Cardiac septum (tissue), 1 donor: Measurements from ENCODE around the gene PYM1. TPM values are rescaled to one million over a fixed set of nuclear protein-coding genes. Genes with fewer than 3 reads are reported as not detected.

Source experiments
- DNase-seq: peaks from one replicate; pipeline ENCODE4 v3.0.0-alpha.2; 2020; ENCODE audit warnings: low spot score
- intact Hi-C: fragments of 100-400 bp; cut with DNase I; formaldehyde crosslinking; loops from one replicate; pipeline ENCODE4 v1.14.0; 2022
- long read RNA-seq: library from polyadenylated mRNA; unstranded; transcript quantifications from one replicate; pipeline ENCODE4 v2.0.0, GENCODE V29; 2021
- total RNA-seq: library from RNA; stranded (reverse); fragmentation: NEBNext Ultra II Directional; extraction: Animal tissue kit (Norgen Biotek cat#: 25700); gene quantifications from one replicate; pipeline ENCODE4 v1.2.1, GENCODE V29; 2021
- donor health status: DM: no; HTN: no; CAD: no.

PYM1 gene
- 13.5 TPM for total RNA-seq
- long read RNA-seq, transcript PYM1-203 (3 exons, 1,226 nt): major isoform, 8 of 12 reads
- long read RNA-seq, partial matches to known transcripts: 0 of 12 reads
- long read RNA-seq, other reads (novel, unspliced or antisense): 0 of 12 reads

DNA sequence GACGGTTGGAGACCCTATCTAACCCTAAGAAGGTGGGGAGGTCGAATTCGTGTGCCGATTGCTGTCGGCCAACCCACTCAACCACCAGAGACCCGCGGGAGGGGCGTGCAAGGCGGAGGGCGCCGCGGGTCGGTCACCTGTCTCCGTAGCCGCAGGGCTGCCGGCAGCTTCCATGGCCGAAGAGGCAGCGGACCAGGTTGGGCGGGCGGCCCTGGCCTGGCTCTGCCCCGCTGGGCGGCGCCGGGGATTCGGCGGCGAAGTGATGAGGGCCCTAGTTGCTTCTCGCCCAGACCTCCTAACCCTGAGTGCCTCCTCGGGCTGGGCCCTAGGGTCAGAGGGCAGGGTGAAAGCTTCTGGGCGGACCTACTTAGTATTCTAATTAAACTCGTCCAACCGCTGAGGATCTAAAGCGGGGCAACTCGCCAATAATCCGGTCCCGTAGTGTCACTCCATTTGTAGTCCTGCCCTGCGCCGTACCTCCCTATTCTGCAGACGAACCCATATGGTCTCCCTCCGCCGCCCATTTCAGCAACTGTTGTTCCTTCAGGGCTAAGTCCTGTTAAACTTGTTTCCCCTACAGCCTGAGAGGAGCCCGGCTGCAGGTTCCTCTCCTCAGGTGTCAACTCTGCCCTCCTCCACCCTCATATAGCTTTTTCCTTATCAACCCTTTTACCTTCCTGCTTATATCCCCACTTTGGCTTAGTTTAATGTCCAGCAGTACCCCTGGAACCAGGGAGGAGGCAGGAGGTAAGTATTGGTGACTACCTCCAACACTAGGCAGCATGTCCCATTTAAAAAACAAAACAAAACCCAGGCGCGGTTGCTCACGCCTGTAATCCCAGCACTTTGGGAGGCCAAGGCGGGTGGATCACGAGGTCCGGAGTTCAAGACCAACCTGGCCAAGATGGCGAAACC lies at the start of gene PYM1:
TSS of gene PYM1 (minus strand) at position 307 of the 915 bp plus-strand sequence. CDS start at position 174, 133 bp downstream.
- peak; percentile 82 for DNase-seq
- intact Hi-C loops: loop anchor here (2.0 to 5.0 kb wide), 4 partner anchors 44 to 191 kb away; partner anchors contain the start of genes DNAJC14, ORMDL2, RAB5B and SARNP

DNA sequence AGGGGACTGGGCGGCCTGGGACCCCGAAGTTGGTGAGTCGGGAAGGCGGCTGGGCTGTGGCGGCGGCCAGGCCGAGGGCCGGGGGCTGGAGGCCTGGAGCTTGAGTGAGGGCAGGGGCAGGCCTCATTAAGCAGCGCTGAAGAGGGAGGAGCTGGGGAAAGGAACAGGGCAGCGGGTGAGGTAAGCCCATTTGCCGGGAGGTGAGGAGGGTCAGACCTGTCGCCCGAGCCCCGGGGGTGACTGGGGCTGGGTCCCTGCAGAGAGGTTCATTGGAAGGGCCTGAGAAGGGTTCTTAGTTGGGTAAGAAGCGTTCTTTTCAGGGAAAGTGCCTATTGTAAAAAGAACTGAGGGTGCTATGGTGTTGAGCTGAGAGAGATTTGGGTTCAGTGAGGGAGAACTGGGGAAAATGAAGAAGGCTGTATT lies 46.6 kb upstream of the PYM1 start:
- no peak for DNase-seq

GRCh38 chr12:55973599-55974307 lies 46.1 kb upstream of the PYM1 start, which contains the start of gene RAB5B:
Gene RAB5B (plus strand): TSS chr12:55974078. CDS start chr12:55986961, 12,883 bp downstream.
- peak; percentile 99 for DNase-seq
- intact Hi-C loops: loop anchor here (5.0 kb wide), 1 partner anchor 46 kb away; the partner anchor contains the start of gene PYM1

More for the DNA sequence above, 46.6 kb upstream of the PYM1 start:
- intact Hi-C loops: loop anchor here (5.0 kb wide), 1 partner anchor 47 kb away; the partner anchor contains the start of gene PYM1

- intact Hi-C loops: loop anchor here (5.0 kb wide), 1 partner anchor 46 kb away; the partner anchor contains the start of gene PYM1
- DNase-seq: no peak
These were observed 45.4 kb upstream of the PYM1 start for GRCh38 chr12:55972911-55973598.

GRCh38 chr12:55972456-55972855 lies 44.8 kb upstream of the PYM1 start:
- intact Hi-C loops: loop anchor here (5.0 kb wide), 1 partner anchor 45 kb away; the partner anchor contains the start of gene PYM1
- no peak for DNase-seq

- intact Hi-C loops: loop anchor here (5.0 kb wide), 1 partner anchor 45 kb away; the partner anchor contains the start of gene PYM1
These were observed 44.3 kb upstream of the PYM1 start for GRCh38 chr12:55972042-55972441.

GRCh38 chr12:55970775-55971174 lies 43.1 kb upstream of the PYM1 start:
- intact Hi-C loops: loop anchor here (5.0 kb wide), 1 partner anchor 43 kb away; the partner anchor contains the start of gene PYM1
- no peak for DNase-seq

More at GRCh38 chr12:55972042-55972441, 44.3 kb upstream of the PYM1 start:
- DNase-seq: no peak

DNA sequence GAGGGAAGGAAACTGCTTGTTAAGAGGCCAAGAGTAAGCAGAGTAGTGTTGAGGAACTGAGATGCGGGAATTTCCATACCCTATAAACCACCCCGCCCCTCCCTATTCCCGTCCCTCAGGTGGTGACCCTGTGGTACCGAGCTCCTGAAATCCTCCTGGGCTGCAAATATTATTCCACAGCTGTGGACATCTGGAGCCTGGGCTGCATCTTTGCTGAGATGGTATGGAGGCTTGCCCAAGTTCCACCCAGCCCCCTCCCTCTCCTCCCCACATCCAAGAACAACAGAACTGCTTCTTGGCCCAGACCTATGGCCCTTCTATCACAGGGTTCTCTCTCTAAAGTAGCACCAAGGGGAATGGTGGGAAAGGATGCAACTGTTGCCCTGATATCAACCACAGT lies 41.7 kb upstream of the PYM1 start:
- no peak for DNase-seq
- intact Hi-C loops: no loop called here

- peak; percentile 96 for DNase-seq
- intact Hi-C loops: no loop called here
These were observed 39.0 kb upstream of the PYM1 start, which contains the start of gene CDK2 for GRCh38 chr12:55966408-55967281. Gene CDK2 (plus strand): TSS chr12:55966830. CDS start chr12:55967009, 179 bp downstream.

DNA sequence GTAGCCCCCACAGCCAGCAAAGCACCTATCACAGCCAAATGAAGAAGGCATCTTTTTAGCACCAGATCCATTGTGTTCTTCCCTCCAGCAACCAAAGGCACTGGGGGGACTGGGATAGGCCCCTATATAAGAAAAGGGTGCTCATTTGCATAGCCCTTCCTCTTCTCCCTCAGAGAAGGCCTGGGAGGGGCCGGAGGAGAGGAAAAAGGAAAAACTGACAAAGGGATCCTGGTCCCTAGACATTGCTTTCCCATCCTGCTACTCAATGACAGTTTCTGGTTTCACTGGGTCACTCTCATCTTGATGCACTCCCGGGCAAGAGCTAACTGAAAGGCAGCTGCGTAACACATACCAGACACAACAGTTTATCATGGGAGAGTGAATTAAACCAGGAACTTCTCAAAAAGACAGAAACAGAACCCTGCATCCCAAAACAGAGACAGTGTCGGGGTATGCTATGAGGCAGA lies 38.3 kb upstream of the PYM1 start, which contains the start of gene PMEL:
TSS of gene PMEL (minus strand) at position 102 of the 467 bp plus-strand sequence. CDS start at position 71, 31 bp downstream.
- intact Hi-C loops: no loop called here

DNA sequence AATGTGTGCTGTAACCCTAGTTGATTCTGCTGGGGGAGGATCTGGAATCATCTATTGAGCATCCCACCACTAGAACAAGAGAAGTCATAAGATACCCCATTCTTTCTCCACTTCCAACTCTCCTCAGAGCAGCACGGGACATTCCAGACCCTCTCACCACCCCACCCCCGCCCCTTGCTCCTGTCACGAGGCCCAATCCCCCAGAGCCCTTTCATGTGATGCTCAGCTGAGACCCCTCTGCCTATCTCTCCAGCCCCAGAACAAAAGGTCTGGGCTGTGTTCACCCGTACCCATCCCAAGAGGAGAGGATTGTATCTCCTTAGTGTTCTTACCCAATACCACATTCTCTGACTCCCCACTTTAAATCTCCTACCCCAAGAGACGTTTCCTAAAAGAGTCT lies 37.5 kb upstream of the PYM1 start:
- intact Hi-C loops: no loop called here
- no peak for DNase-seq

More for the DNA sequence above, 38.3 kb upstream of the PYM1 start, which contains the start of gene PMEL:
- no peak for DNase-seq

GRCh38 chr12:55963760-55964159 lies 36.1 kb upstream of the PYM1 start:
- no peak for DNase-seq
- intact Hi-C loops: no loop called here

GRCh38 chr12:55957106-55957859 lies 29.6 kb upstream of the PYM1 start:
- no peak for DNase-seq
- intact Hi-C loops: no loop called here

GRCh38 chr12:55955800-55956508 lies 28.3 kb upstream of the PYM1 start:
- intact Hi-C loops: no loop called here
- no peak for DNase-seq

GRCh38 chr12:55955344-55955743 lies 27.6 kb upstream of the PYM1 start:
- no peak for DNase-seq
- intact Hi-C loops: no loop called here

DNA sequence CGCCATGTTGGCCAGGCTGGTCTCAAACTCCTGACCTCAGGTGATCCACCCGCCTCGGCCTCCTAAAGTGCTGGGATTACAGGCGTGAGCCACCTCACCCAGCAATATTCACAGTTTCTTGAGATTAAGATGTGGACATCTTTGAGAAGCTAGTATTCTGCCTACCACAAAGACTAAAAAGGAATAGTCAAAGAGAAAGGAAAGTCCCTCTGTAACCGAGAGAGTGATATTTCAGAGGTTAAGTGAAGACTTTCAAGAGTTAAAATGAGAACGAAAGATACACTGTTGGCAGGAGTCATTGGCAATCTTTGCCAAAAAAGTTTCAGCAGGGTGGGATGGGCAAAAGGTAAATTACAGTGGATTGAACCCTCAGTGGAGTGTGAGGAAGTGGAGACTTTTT lies 18.9 kb upstream of the PYM1 start:
- intact Hi-C loops: no loop called here
- no peak for DNase-seq
